HG03354 (cell line): ENCODE measurements around the gene MDGA2.

Experiments
- ATAC-seq: cut with Tn5 transposase; IDR thresholded peaks from one replicate; pipeline ENCODE4 v1.9.1; 2021; ENCODE audit warnings: mild to moderate bottlenecking; ENCODE audit not compliant: unreplicated experiment, poor library complexity, severe bottlenecking

MDGA2 gene

GRCh38 chr14:47675466-47676314 is at the start of gene MDGA2:
Gene MDGA2 (minus strand): TSS chr14:47675605.
- ATAC-seq = peak; percentile 55

GRCh38 chr14:47722929-47723693 is 47.7 kb upstream of the MDGA2 start:
- no peak for ATAC-seq

- ATAC-seq = no peak
Measured at GRCh38 chr14:47720281-47720680, 44.9 kb upstream of the MDGA2 start.

GRCh38 chr14:47715330-47715729 is 39.9 kb upstream of the MDGA2 start:
- ATAC-seq = no peak

- no peak for ATAC-seq
Measured at GRCh38 chr14:47710581-47710980, 35.2 kb upstream of the MDGA2 start.

GRCh38 chr14:47705683-47706082 is 30.3 kb upstream of the MDGA2 start:
- ATAC-seq = no peak

- ATAC-seq = no peak
Measured at GRCh38 chr14:47691829-47692228, 16.4 kb upstream of the MDGA2 start.

- no peak for ATAC-seq
Measured at GRCh38 chr14:47678993-47679392, 3.6 kb upstream of the MDGA2 start.

GRCh38 chr14:47678157-47678556 is 2.8 kb upstream of the MDGA2 start:
- no peak for ATAC-seq

- ATAC-seq = no peak
Measured at GRCh38 chr14:47676315-47676617, 861 bp upstream of the MDGA2 start.

GRCh38 chr14:47674543-47675465 is 601 bp downstream of the MDGA2 start:
- no peak for ATAC-seq

GRCh38 chr14:47674148-47674542 is 1.3 kb downstream of the MDGA2 start:
- ATAC-seq = no peak

GRCh38 chr14:47665337-47666134 is 9.9 kb downstream of the MDGA2 start:
- no peak for ATAC-seq

GRCh38 chr14:47662466-47662865 is 12.9 kb downstream of the MDGA2 start:
- no peak for ATAC-seq

GRCh38 chr14:47660158-47660557 is 15.2 kb downstream of the MDGA2 start:
- ATAC-seq = no peak

GRCh38 chr14:47658041-47658440 is 17.4 kb downstream of the MDGA2 start:
- ATAC-seq = no peak

GRCh38 chr14:47657143-47657542 is 18.3 kb downstream of the MDGA2 start:
- ATAC-seq = no peak

GRCh38 chr14:47651337-47651736 is 24.1 kb downstream of the MDGA2 start:
- ATAC-seq = no peak

- ATAC-seq = no peak
Measured at GRCh38 chr14:47637753-47638152, 37.7 kb downstream of the MDGA2 start.
